K562 (cell line): ENCODE measurements around the gene STXBP5L. TPM values are rescaled to one million over a fixed set of nuclear protein-coding genes. Genes with fewer than 3 reads are reported as not detected.

Experiments used
- CBFA2T3 ChIP-seq: fragments of 450-650 bp; IDR thresholded peaks from 2 replicates; pipeline ENCODE4 v1.6.1; 2017
- EP300 ChIP-seq: IDR thresholded peaks from 2 replicates; pipeline ENCODE4 v1.6.1; 2012; ENCODE audit warnings: low read length, improper control_type of control experiment
- FOS ChIP-seq: IDR thresholded peaks from 3 replicates; pipeline ENCODE4 v1.6.1; 2011; ENCODE audit not compliant: insufficient read length; ENCODE audit errors: extremely low read depth
- FOXA3 ChIP-seq, 2 experiments: fragments of 450-650 bp in 1 of 2; sonication (generic) in 1 of 2; formaldehyde crosslinking; IDR thresholded peaks in 1 of 2; conservative IDR thresholded peaks in 1 of 2; 2 replicates each; pipeline versions ENCODE4 v1.4.0 to v1.8.0; 2020 to 2022; ENCODE audit warnings: mild to moderate bottlenecking in 2 of 2, missing genetic modification reagents in 1 of 2
- KAT8 ChIP-seq: fragments of 450-650 bp; IDR thresholded peaks from 2 replicates; pipeline ENCODE4 v1.6.1; 2016; ENCODE audit warnings: low read depth, mild to moderate bottlenecking
- MCM2 ChIP-seq: fragments of 450-650 bp; IDR thresholded peaks from 2 replicates; pipeline ENCODE4 v1.6.1; 2017; ENCODE audit warnings: low read depth, mild to moderate bottlenecking
- MGA ChIP-seq: fragments of 450-650 bp; IDR thresholded peaks from 2 replicates; pipeline ENCODE4 v1.6.1; 2016; ENCODE audit warnings: mild to moderate bottlenecking, moderate library complexity
- NR4A1 ChIP-seq, 2 experiments: fragments of 250-450 bp in 1 of 2; fragments of 450-650 bp in 1 of 2; sonication (Bioruptor Pico) in 1 of 2; IDR thresholded peaks; 2 replicates each; pipeline versions ENCODE4 v1.4.0 to v1.6.1; 2016 to 2020; ENCODE audit warnings: mild to moderate bottlenecking in 2 of 2, missing compliant biosample characterization in 1 of 2, missing genetic modification characterization in 1 of 2, moderate library complexity in 1 of 2
- PHB2 ChIP-seq: fragments of 450-650 bp; IDR thresholded peaks from 2 replicates; pipeline ENCODE4 v1.6.1; 2017; ENCODE audit warnings: low read depth
- TRIM24 ChIP-seq, 2 experiments: fragments of 450-650 bp; IDR thresholded peaks; 2 replicates each; pipeline ENCODE4 v1.6.1; 2016
- ZBTB12 ChIP-seq: fragments of 250-450 bp; sonication (Bioruptor Pico); IDR thresholded peaks from 2 replicates; pipeline ENCODE4 v1.4.0; 2020
- ZBTB2 ChIP-seq: fragments of 450-650 bp; IDR thresholded peaks from 2 replicates; pipeline ENCODE4 v1.6.1; 2016; ENCODE audit warnings: antibody characterized with exemption
- ZKSCAN1 ChIP-seq: fragments of 150-350 bp; IDR thresholded peaks from 2 replicates; pipeline ENCODE4 v1.6.1; 2016; ENCODE audit warnings: low read depth, low read length
- ZNF12 ChIP-seq: sonication (generic); formaldehyde crosslinking; IDR thresholded peaks from 2 replicates; pipeline ENCODE4 v1.4.0; 2020; ENCODE audit warnings: mild to moderate bottlenecking, missing genetic modification reagents
- ZNF668 ChIP-seq: fragments of 250-450 bp; sonication (Bioruptor Pico); IDR thresholded peaks from 2 replicates; pipeline ENCODE4 v1.8.0; 2022; ENCODE audit warnings: mild to moderate bottlenecking, inconsistent platforms
- polyA plus RNA-seq, 8 experiments: library from polyadenylated mRNA; depleted of rRNA in 4 of 8; stranded (reverse) in 5 of 8; unstranded in 3 of 8; fragments of >200 nt; fragmentation: Nextera tagmentation in 2 of 8; fragmentation: Illumina TruSeq in 1 of 8; extraction: Ambion mirVana in 2 of 8; extraction: Trizol in 1 of 8; gene quantifications; 2 replicates each; pipeline versions ENCODE4 v1.2.1 to v1.2.3, GENCODE V29; 2011 to 2014; ENCODE audit warnings: inconsistent platforms in 1 of 8, missing spikeins in 1 of 8
- total RNA-seq, 7 experiments: library from RNA; depleted of rRNA in 6 of 7; stranded (reverse); fragments of >200 nt in 6 of 7; fragmentation: Illumina TruSeq in 2 of 7; extraction: Trizol in 2 of 7; gene quantifications; 2 replicates each; pipeline versions ENCODE4 v1.2.1 to v1.2.3, GENCODE V29; 2011 to 2021; ENCODE audit warnings: low replicate concordance in 1 of 7

Gene STXBP5L
- total and polyA plus RNA-seq, 9 of the 15 experiments (the other 6 are each of a cell fraction or from before 2014, with no cell fraction given): 0.03 to 0.04 (median 0.03) TPM; not detected in 6

GRCh38 chr3:121167374-121168139 lies 259.6 kb downstream of the STXBP5L start (continued):
- TF ChIP-seq MGA (no peak), ZBTB2 (no peak), ZNF12 (CRISPR knock-in tag) (no peak), ZNF668 (CRISPR knock-in tag) (no peak), FOS (no peak), ZBTB12 (no peak), CBFA2T3 (peak; percentile 93), PHB2 (no peak), TRIM24 (IDR thresholded peaks at IDR 0.05) (peak; percentile 50 to 70; a peak in 2 of 4 replicates), MCM2 (no peak), FOXA3 (CRISPR knock-in tag; conservative IDR thresholded peaks at IDR 0.05 in 1 of 2, IDR thresholded peaks at IDR 0.05 in 1 of 2) (0 out of 4 replicates have a peak, but pooled peaks of 1 of the 2 experiments have one; percentile 19), ZKSCAN1 (no peak), NR4A1 (CRISPR knock-in tag; IDR thresholded peaks at IDR 0.05) (no peak), NR4A1 (tag; IDR thresholded peaks at IDR 0.05) (no peak), KAT8 (no peak), EP300 (peak; percentile 56; the same call in 1 of the 2 replicates)
